Left colon (tissue), 2 donors: Measurements from ENCODE around the gene NEK9. TPM values are rescaled to one million over a fixed set of nuclear protein-coding genes. Genes with fewer than 3 reads are reported as not detected.
A peak's percentile ranks its signal among the peaks of the same experiment; 100 is the strongest.

Experiments used
- ATAC-seq: fragments of 200-7000 bp; cut with Tn5 transposase; one replicate; pipeline ENCODE4 v1.9.1; 2020; ENCODE audit warnings: mild to moderate bottlenecking, moderate library complexity
- DNase-seq, 2 donors: peaks; one replicate each; pipeline ENCODE4 v3.0.0-alpha.2; 2020
- intact Hi-C, 2 donors: fragments of 100-400 bp; cut with DNase I in 1 of 2; cut with micrococcal nuclease in 1 of 2; formaldehyde crosslinking; loops; one replicate each; pipeline versions ENCODE4 v1.11.2 to v1.14.0; 2022; cut with DNase I, micrococcal nuclease
- total RNA-seq, 2 donors: library from RNA; stranded (reverse); fragmentation: NEBNext Ultra II Directional; extraction: Animal tissue kit (Norgen Biotek cat#: 25700); gene quantifications; one replicate each; pipeline ENCODE4 v1.2.1, GENCODE V29; 2021
- donor health status: DM: no; HTN: no; CAD: no.
- donor health status: DM: yes; HTN: yes; CAD: no.

The NEK9 gene
- total RNA-seq, 2 donors from 2014 or later = 44.8 to 47.6 TPM

DNA sequence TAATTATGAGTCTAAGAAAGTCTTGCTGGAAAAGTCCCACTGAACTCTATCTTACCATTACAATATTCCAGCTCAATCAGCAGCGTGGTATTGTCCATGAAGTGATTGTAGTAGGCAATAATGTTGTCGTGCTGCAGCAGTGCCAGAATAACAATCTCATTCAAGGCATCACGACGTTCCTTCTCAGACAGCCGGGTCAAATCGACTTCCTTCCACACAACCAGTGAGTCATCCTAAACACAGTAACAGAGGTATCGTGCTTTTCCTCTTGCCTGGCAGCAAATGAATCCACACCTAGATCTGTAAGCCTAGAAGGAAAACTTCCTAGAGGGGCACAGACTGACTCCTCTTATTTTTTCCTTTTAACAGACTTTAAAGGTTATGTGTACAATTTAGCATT, 2.9 kb downstream of the NEK9 start:
- intact Hi-C loops = no loop called here
- ATAC-seq = peak; percentile 18

DNA sequence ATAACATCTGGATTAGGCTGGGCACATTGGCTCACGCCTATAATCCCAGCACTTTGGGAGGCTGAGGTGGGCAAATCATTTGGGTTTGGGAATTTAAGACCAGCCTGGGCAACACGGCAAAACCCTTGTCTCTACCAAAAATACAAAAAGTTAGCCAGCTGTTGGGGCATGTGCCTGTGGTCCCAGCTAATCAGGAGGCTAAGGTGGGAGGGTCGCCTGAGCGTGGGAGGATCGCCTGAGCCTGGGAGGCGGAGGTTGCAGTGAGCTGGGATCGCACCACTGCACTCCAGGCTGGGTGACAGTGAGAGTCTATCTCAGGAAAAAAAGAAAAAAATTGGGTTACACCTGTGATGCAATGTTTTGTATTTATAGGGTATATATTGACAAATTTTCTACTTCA, 5.3 kb downstream of the NEK9 start:
- DNase-seq (no peak), ATAC-seq (no peak)
- intact Hi-C loops = no loop called here

More for the DNA sequence above, 2.9 kb downstream of the NEK9 start:
- DNase-seq = no peak

DNA sequence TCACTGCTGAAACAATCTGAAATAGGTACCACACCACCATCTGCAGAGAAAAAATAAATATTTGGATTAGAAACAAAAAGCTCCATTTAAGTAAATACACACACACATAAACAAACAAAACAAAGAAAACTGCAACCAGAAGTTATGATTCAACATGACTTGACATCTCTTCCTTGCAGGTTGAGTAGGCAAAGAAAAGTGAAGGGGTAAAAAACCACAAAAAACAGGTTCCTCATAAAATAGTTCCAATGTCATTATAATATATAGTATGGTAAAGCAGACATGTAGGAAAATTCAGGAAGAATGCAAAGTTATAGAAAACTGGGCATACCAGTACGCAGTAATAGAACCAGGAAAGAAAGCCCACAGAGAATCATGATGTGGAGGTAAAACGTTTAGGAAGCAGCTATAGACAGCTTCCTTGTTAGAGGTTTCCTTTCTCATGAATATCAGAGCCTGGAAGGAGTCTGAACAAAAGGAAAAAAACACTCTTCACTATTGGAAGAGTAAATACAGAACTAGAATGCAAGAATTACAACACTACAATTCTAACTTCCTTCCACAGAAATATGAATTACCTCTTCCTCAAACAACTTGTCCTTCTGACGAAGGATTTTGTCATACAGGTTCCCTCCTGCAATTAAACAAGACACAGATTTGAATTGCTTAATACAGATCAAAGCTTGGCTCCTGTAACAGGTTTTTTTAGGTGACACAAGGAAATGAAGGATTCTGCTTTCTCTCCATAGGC, 6.1 kb downstream of the NEK9 start:
- ATAC-seq = no peak
- DNase-seq = no peak
- intact Hi-C loops = no loop called here

DNA sequence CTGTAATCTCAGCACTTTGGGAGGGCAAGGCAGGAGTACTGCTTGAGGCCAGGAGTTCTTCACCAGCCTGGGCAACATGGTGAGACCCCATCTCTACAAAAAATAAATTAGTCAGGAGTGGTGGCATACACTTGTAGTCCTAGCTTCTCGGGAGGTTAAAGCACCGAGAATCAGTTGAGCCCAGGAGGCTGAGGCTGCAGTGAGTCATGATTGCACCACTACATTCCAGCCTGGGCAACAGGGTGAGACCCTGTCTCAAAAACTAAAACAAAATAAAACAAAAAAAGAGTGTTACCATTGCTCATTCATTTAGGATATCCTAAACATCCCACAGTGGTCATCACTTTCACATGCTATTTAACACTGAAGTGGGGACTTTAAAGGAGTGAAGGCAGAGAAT, 7.8 kb downstream of the NEK9 start:
- intact Hi-C loops = no loop called here
- DNase-seq (no peak), ATAC-seq (no peak)

DNA sequence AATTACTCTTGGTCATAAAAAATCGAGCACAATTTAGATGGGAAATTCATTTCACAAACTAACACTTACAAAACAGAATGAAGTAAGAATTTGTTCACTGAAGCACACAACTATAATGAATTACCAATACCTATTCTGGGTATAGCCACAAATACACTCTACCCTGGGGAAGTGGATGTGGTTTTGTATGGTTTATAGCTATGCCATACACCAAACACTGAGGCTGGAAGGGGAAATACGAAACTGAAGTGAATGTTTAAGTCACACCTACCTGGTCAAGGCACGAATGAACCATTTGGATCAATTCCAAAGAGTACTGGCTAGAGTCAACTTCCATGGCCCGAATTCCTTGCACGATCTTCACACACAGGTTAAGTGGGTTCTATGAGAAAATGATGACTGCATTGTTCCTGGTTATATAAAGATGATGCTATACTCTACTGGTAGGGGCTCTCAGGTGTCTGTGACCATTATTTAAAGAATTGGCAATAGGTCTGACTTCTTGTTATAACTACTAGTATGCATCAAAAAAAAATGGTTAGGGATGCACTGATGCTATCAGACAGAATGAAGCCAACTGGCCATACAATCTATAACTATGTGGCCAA, 12.8 kb downstream of the NEK9 start:
- ATAC-seq (no peak), DNase-seq (no peak)
- intact Hi-C loops = no loop called here

DNA sequence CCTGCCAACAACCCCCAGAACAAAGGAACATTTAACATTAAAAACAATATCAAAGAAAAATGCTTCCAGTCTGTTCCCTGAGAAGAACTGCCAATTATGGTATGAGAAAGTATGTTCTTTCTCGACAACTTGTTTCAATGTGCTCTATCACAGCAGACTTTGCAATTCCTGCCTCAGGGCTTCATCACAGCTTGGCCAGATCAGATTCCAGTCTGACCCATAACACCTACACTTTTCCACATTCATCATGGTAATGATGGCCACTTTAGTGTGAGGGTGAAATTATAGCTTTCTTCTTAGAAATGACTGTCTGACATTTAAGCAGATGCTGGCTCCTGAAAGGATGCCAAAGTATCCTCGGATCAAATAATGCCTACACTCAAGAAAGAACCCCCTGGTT, 17.0 kb downstream of the NEK9 start:
- ATAC-seq (no peak), DNase-seq (no peak)
- intact Hi-C loops = no loop called here

DNA sequence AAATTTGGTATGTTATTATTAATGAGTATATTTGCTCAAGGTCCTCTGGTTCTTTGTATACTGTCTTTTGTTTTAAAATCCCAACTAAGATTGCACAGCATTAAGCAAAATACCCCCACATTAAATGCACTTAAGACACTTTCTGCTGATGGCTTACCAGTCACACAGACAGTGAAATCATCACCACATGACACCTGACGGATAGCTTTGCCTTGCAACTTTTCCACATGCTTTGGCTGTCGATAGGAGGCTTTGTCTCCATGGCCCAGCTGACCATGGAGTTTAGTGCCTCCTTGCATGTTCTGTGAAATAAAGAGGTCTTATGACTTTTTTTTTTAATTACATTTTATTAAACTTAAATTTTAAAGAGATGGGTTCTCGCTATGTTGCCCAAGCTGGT, 19.7 kb downstream of the NEK9 start:
- intact Hi-C loops = no loop called here
- ATAC-seq = no peak

DNA sequence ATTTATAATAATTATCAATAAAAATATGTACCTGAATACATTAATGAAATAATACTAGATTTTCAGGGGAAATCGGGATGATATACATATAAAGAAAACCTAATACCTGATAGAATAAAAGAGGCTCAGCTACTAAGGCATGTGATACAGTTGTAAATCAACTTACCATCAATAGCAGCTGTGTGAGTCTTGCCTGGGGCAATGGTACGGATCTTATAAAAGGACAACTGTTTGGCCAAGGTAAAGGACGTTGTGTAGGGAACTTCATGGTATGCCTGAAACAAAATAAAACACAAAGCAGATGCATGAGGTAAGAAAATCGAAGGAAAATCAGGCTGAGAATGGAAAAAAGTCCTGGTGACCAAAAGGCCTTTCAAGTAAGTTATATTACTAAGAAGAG, 25.4 kb downstream of the NEK9 start:
- intact Hi-C loops = no loop called here
- DNase-seq (no peak), ATAC-seq (no peak)

More for the DNA sequence above, 19.7 kb downstream of the NEK9 start:
- DNase-seq = no peak

DNA sequence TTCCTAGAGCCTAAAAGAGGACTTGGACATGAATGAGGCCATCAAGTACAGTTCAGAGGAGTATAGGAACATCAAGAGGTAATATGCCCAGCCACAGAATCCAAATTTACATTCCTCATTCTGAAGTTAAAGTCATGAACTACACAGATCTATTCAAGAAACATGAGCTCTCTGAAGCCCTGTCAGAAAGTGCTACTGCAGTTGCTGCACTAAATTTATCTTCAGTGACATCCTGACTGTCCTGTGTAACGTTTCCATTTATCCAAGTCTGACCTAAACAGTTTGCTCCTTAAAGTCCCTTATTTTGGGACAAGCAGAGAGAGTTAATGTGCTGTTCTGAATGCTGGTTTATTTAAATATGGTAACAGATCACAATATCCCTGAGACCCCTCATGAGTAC, 28.2 kb downstream of the NEK9 start:
- intact Hi-C loops = no loop called here
- ATAC-seq = no peak
- no peak for DNase-seq

DNA sequence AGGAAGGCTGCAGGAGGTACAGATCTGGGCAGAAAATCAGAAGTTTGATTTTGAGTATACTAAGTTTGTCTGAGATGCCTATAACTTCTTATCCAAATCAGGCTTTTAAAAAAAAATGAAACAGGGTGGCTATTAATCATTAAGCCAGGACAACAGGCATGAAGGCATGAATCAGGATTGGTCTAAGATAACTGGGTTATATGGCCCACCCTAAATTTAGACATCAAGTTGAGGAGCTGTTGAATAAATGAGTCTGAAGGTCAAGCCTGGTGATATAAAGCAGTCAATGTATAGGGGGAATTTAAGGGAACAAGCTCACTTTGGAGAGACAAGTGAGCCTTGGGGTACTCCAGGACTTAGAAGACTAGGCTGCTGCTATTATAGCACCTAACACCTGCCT, 28.6 kb downstream of the NEK9 start:
- intact Hi-C loops = no loop called here
- no peak for DNase-seq
- ATAC-seq = peak; percentile 72

DNA sequence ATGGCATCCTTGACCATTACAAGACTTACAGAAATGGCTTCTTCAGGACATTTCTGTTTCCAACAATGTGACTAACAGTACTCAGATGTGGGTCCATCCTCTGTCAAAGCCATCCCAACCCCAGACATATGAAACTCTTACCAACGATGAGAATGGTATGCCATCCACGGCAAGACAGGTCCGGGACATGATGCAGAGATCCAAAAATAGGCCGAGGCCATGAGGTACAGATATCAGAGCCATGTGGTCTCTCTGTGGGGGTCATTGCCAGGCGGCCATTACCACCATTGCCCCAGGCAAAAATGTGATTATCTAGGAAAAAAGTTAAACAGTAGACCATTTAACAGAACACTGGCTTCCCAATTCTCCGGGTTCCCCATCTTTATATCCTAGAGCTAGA, 29.9 kb downstream of the NEK9 start:
- DNase-seq (no peak), ATAC-seq (no peak)
- intact Hi-C loops = no loop called here

DNA sequence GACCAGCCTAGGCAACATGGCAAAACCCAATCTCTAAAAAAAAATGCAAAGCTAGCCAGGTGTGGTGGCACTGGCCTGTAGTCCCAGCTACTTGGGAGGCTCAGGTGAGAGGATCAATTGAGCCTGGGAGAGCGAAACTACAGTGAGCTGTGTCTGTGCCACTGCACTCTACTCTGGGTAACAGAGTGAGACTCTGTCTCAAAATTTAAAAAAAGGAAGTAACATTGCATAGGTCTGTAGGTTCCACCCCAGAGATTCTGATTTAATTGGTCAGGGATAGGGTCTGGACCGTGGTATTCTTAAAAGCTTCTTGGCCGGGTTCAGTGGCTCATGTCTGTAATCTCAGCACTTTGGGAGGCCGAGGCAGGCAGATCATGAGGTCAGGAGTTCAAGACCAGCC, 31.2 kb downstream of the NEK9 start:
- ATAC-seq (no peak), DNase-seq (no peak)
- intact Hi-C loops = no loop called here

DNA sequence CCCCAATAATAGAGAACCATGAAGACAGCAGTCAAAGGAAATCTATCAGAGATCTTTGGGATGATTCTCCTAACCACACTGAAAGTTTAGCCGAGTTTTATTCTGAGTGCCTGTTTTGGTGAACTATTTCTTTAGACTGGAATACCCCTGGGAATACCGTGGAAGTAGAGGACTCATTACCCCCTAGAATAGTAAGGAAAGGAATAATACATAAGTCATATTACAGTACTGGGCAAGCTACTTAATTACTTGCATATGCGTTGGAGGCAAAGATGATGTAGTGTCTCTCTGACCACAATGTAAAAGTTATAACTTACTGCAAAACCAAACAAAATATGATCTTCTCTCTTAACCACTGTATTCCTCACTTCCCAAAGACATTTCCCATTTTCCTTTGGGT, 32.0 kb downstream of the NEK9 start:
- ATAC-seq (no peak), DNase-seq (no peak)
- intact Hi-C loops = no loop called here

DNA sequence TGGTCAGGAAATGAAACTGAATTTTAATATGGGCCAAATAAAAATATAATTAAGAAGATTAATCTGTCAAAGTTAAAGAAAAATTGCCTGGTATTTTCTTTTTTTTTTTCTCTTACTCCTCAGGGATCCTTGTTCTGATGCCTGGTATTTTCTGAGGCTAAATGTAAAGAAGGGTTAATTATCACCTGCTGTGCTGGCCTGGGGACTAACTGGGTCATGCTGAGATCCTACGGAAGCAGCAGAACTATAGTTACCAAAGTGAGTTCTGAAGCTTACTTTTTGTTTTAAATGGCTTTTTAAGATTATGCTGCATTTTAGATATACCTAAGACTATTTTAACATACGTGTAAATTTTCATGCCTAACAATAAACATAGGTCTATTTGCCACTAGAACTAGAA, 34.1 kb downstream of the NEK9 start:
- DNase-seq (no peak), ATAC-seq (no peak)
- intact Hi-C loops = no loop called here

DNA sequence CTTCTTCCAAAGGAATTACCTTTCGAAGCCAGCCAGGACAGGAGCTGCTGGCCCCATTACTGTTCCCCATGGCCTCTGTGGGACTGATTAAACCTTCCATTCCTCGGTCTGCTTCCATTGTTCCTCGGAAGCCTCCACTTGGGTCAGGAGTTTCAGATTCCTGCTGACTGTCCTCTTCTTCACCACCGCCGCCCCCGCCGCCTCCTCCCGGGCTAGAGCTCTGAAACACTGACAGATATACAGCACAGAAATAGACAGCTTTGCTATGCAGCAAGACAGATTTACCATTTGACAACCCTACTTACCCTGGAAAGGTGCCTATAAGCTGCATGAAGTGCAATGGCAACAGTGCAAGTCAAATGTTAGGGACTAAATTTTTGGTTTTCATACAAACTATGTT, 35.6 kb downstream of the NEK9 start:
- intact Hi-C loops = no loop called here
- no peak for DNase-seq
- ATAC-seq = no peak

DNA sequence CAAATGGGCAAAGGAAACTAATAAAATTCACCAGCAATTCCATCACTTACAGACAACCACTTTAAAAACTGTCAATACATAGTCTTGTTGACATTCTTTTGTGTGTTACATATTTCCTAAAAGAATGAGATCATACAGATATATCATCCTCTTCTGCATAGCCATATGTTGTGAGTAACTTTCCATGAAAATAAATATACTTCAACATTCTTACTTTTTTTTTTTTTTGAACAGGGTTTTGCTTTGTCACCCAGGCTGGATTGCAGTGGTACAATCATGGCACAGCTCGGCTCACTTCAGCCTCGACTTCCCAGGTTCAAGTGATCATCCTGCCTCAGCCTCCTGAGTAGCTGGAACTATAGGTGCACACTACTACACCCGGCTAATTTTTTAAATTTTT, 36.5 kb downstream of the NEK9 start:
- DNase-seq = no peak
- intact Hi-C loops = no loop called here
- no peak for ATAC-seq

DNA sequence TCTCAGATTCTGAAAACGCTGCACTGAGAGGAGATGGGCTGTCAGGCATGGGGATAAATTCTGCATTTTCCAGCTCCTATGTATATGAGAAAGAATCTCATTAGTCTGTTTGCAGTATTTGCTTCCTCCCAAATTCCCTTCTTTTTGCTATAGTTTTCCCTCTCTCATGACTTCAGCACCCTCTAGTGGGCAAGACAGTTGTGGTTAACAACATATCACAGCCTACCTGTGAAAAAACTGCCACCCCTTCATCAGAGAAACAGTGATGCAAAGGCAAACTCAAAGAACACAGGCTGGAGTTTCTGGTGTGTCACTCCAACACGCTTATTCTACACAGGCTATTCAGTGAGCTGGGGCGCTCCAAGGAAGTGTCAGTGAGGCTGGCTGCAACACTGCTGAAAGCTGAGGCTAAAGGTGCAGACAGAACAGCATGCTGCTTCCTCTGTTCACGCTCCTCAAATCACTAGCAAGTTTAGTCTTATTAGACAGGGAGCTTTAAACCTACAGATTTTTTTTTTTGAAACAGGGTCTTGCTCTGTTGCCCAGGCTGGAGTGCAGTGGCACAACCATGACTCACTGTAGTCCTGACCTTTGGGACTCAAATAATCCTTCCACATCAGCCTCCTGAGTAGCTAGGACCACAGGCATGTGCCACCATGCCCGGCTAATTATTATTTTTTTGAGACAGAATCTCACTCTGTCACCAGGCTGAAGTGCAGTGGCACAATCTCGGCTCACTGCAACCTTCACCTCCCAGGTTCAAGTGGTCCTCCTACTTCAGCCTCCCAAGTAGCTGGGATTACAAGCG, 38.1 kb downstream of the NEK9 start:
- DNase-seq (peak in 1 of 2 donors; percentile 53), ATAC-seq (peak; percentile 77)
- intact Hi-C loops = loop anchor here in 1 of 2 donors (5.0 kb wide), 1 partner anchor 141 kb away; no protein-coding TSS in a partner anchor

DNA sequence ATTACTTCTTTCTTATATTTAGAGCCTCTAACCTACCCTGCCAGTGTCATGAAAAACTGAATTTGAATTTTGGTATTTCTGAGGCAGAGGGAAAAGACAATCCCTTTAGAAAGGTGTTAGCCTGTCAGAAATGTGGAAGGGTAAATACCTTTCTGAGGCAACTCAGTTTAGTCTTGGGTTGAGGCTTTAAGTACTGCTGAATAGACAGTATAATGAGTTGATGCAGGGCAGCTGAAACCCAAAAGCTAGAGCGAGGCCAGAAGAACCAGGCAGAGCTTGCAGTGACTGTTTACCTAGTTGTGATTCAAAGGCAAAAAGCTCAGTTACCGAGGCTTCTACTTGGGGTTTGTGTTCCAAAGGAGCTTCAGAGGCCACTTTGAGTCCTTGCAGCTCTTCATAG, 38.7 kb downstream of the NEK9 start:
- intact Hi-C loops = loop anchor here in 1 of 2 donors (5.0 kb wide), 1 partner anchor 141 kb away; no protein-coding TSS in a partner anchor
- no peak for ATAC-seq
- DNase-seq = no peak

DNA sequence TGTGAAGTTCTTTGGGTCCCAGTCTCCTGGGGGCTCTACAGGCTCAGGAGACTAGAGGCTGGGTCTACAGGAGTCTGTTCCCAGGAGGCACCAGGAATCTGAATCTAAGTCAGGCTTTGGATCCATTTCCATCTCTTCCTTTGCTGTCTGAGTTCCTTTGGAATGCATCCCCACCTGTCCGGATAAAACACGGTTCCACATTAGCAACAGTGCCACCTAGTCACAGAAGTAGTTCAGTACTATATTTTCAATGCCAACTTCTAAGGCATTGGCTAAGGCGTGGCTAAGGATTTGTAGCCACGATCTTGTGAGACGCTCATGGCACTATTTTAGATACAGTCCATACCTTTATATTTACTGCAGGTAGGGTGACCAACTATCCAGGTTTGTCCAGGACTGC, 42.3 kb downstream of the NEK9 start:
- ATAC-seq (peak; percentile 88), DNase-seq (no peak)
- intact Hi-C loops = no loop called here

DNA sequence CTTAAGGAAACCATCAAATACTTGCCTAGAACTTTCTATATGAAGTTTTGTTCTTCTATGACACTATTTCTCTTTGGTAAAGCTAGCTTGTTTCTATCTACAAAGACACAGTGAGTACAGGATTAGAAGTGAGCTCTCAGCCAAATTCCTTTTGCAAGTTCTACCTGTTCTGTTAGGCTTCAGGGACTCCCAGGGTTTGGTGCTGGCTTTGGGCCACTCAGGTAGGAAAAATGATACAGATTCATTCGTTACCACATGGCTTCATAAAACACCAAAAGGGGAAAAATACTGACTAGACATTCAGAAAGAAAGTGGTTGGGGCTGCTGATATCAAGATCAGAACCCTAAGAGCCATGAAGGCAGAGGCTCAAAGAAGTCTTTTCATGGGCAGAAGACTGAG, 43.6 kb downstream of the NEK9 start:
- intact Hi-C loops = no loop called here
- ATAC-seq (no peak), DNase-seq (no peak)
